Dedifferentiated amniotic fluid mesenchymal stem cell (primary cell): ENCODE measurements around the gene FNDC3A.
"Not testable (repeated sequence)": the region's sequence is repeated elsewhere in the genome, so short reads cannot be mapped to it uniquely, and the experiment has no call there.

Experiments used
- DNase-seq: peaks from one replicate; pipeline ENCODE4 v3.0.0-alpha.2; 2016; ENCODE audit errors: extremely low spot score

Gene FNDC3A

DNA sequence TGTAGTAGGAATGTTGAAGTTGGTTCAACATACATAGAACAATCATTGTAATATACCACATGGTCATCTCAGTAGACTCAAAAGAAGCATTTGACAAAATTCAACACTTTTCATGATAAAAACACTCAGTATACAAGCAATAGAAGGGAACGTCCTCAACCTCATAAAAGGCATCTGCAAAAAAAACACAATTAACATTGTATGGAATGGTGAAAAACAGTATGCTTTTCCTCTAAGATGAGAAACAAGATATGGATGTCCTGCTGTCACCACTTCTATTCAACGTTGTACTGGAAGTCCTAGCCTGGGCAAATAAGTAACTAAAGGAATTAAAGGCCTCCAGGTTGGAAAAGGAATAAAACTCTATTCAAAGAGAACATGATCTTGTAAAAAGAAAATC lies 54.5 kb downstream of the FNDC3A start:
- no peak for DNase-seq

DNA sequence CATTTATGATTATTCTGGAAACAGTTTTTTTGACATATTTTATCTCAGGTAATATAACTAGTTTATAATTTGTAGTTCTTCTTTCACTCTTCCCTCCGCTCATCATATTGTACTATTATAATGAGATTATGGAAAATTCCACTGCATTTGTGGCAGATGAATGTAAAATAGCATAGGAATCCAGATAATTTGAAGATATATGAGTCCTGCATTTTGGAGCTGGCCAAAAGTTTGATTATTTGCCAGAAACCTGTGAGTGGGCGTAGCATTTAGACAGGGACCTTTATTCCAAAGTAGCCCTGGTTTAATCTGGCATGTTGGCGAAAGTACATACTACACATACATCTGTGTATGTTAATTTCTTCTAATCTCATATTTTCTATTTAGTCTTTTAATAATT lies 65.2 kb downstream of the FNDC3A start:
- no peak for DNase-seq

DNA sequence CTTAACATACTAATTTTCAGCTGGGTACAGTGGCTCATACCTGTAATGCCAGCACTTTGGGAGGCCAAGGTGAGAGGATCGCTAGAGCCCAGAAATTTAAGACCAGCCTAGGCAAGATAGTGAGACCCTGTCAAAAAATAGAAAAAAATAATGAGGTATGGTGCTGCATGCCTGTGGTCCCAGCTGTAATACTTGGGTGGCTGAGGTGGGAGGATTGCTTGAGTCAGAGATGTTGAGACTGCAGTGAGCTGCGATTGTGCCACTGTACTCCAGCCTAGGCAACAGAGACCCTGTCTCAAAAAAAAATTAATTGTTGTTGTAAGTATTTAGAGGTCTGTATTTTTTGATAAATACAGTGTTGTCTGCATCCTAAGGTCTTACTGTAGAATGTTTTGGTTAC lies 66.8 kb downstream of the FNDC3A start:
- no peak for DNase-seq

DNA sequence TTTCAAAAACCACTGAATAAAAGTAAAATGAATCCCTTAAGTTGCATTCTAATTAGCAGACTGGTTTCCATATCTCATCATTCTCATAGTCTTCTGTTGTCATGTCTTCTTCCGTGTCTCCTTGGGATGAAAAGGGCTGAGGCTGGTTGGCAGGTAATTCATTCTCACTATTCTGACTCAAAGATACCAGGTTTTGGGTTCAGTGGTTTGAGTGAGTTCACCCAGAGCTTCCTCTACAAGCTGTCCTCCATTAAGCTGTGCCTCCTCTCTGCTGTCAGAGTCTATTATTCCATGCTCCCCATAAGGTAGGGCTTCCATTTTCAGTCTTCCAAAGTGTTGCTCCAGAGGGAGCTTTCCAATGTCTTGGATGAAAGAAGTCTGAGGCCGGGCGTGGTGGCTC lies 68.3 kb downstream of the FNDC3A start:
- no peak for DNase-seq

DNA sequence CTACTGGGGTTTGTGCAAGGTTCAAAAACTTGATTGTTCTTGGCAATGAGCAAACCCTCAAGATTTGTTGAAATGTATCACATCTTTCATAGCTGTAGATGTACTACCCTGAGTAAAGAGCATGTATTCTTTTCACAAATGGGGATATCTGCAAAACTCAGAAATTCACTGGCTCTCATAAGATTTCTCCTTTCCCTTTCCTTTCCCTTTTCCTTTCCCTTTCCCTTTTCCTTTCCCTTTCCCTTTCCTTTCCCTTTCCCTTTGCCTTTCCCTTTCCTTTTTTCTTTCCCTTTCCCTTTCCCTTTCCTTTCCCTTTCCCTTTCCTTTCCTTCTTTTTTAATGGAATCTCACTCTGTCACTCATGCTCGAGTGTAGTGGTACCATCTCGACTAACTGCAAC lies 69.1 kb downstream of the FNDC3A start:
- no peak for DNase-seq

DNA sequence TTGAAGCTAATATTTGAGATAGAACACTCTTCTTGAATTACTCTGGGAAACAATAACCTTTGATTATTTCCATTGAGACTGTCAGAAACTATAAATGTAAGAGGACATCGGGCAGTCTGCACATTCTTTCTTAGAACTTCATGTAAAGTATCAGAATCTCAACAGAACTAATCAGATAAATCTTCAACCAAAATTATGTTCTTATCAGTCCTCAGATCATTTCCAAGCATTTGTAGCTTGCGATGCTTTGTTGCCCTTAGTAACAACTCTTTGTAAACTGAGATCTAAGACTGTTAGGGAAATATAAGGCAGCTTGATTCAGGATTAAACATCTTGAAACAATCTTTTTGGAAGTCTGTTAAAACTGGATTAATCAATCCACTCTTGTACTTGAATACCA lies 70.3 kb downstream of the FNDC3A start:
- DNase-seq = peak; percentile 32

DNA sequence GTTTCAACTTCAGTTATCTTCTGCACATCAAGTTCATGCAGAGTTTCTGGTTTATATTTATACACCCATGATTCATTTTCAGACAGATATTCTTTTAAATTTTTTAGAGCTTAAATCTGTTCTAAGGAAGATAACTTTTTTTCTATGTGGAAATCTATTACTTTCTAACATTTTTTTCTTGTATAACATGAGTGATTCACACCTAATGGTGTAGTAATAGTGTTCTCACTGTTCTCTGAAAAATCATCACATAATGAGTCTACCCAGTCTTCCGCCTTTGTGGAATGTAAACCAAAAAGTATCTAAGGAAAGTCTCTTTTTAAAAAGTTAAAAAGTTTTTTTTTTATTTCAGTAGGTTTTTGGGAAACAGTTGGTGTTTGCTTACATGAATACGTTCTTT lies 70.8 kb downstream of the FNDC3A start:
- DNase-seq = no peak

DNA sequence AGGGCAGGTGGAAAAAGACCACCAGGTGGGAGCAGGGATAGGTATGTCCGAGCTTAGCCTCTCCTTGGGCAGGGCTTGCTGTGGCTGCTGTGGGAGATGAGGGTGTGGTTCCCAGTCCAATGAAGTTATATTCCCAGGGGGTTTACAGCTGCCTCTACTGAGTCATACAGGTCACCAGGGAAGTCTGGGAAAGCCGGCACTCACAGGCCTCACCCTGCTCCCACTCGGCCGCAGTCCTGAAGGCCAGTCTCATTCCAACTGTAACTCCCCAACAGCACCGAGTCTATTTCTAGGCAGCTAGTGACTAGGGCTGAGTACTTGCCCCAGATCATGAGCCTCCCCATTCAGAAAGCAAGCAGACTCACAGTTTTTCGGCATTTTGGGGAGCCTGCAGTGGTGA lies 77.1 kb downstream of the FNDC3A start:
- DNase-seq = no peak

DNA sequence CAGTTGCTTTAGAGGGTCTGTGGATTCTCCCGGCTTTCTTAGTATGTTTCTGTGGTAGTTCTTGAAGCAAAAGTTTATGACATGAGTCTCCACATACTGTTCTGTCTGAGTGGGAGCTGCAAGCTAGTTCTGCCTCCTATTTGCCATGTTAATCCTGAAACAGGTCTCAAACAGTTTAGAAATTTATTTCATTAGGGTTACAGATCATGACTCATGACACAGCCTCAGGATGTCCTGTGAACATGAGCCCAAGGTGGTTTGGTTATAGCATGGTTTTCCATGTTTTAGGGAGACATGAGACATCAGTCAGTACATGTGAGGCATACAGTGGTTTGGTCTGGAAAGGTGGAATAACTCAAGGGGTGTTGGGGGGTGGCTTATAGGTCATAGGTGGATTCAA lies 77.5 kb downstream of the FNDC3A start:
- DNase-seq = no peak

DNA sequence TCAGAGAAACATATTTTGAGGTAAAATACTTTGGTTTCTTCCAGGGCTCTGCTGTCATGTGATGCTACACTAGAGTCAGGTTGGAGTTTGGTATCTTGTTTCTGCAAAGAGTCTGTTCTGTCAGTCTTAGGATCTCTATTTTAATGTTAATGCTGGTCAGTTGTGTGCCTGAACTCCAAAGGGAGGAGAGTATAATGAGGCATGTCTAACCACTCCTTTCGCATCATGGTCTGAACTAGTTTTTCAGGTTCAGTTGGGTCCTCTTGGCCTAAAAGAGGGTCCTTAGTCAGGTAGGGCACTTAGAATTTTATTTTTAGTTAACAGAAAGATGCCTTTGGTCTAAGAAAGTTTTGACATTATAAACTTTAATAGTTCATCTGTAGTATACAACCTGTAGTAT lies 78.2 kb downstream of the FNDC3A start:
- no peak for DNase-seq

DNA sequence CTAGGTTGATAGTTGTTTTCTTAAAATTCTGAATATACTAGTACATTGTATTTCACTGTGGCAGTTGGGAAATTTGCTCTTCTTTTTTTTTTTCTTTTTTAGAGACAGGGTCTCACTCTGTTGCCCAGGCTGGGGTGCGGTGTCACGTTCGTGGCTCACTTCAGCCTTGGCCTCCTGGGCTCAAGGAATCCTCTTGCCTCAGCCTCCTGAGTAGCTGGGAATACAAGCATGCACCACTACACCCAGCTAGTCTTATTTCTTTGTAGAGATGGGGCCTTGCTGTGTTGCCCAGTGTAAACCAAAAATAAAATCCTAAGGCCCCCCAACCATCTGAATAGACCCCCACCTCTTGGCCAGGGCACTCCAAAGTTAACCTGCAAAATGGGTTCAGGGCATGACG lies 79.3 kb downstream of the FNDC3A start:
- DNase-seq = no peak

DNA sequence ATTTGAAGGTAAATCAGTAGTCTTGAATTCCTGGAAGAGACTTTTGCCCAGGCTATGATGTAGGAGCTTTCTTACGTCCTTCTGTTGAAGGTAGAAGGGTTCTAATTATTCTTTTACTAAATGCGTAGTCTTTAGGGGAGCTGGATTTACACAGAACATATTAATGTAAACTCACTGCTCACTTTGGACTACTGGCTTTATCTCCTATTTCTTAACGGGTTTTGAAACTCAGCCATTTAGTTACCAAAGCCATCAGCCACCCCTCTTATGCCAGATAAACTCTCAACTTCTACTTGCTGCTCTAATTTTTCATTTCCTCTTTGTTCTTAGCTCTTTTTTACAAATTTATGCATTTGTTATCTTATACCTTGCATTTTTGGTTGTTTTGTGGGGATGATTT lies 81.5 kb downstream of the FNDC3A start:
- DNase-seq = no peak

DNA sequence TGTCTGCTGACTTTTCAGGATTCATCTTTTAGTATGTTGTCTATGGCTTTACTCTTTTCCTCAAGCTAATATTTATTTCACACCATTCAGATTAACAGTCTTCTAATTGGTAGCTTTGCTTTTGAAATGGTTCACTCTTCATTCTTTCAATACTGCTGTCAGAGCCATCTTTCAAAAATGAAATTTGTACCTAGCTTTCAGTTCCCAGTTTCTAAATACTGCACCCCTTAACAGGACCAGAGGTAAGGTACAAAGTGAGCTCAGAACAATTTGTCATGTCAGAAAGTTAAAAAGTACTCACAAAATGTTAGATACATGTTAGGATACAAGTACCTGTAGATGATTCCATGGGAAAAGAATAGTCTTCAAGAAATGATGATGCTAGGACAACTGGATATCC lies 83.0 kb downstream of the FNDC3A start:
- DNase-seq = no peak

DNA sequence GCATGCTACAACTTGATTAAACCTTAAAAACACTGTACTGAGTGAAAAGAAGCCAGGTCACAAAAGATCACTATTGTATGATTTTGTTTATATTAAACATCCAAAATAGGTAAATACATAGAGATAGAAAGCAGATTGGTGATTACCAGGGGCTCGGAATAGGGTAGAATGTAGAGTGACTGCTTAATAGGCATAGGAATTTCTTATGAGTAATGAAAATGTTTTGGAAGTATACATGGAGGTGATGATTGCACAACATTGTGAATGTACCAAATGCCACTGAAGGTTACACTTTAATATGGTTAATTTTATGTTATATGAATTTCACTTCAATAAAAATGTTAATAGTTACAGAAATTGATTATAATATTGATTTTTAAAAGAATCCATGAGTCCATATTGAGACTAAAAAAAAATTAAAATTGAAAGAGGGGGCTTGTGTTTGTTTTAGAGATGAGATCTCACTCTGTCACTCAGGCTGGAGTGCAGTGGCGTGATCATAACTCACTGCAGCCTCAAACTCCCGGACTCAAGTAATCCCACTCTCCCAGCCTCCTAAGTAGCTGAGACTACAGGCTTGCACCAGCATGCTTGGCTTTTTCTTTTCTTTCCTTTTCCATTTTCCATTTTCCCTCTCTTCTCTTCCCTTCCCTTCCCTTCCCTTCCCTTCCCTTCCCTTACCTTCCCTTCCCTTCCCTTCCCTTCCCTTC lies 85.1 kb downstream of the FNDC3A start:
- DNase-seq = no peak

DNA sequence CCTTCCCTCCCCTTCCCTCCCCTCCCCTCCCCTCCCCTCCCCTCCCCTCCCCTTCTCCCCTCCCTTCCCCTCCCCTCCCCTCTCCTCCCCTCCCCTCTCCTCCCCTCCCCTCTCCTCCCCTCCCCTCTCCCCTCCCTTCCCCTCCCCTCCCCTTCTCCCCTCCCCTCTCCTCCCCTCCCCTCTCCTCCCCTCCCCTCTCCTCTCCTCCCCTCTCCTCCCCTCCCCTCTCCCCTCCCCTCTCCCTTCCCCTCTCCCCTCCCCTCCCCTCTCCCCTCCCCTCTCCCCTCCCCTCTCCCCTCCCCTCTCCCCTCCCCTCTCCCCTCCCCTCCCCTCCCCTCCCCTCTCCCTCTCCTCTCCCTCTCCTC lies 85.7 kb downstream of the FNDC3A start:
- not testable (repeated sequence) for DNase-seq

DNA sequence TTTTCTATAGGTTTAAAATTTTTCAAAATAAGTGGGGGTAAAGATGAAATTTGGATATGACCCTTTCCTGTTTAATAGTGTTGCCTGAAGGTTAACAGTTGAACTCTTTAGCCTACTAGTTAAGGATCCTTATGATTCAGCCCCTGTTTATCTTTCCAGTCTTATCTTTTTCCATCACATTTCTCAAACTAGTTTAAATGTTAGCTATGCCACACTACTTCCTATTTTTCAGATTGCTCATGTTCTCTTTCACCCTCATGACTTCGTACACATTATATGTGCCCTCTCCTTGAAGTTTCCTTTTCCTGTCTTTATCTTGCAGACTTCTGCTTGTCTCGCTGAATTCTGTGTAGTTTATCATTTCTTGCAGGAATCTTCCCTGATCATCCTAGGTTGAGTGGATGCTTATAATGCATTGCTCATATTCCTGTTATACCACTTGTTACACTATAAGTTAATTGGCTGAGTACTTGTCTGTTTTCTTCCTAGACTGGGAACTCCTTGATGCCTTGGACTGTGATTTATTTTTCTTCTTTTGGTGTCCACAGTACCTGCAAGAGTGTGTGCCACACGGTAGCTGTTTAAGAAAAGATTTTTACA lies 86.7 kb downstream of the FNDC3A start:
- DNase-seq = no peak

DNA sequence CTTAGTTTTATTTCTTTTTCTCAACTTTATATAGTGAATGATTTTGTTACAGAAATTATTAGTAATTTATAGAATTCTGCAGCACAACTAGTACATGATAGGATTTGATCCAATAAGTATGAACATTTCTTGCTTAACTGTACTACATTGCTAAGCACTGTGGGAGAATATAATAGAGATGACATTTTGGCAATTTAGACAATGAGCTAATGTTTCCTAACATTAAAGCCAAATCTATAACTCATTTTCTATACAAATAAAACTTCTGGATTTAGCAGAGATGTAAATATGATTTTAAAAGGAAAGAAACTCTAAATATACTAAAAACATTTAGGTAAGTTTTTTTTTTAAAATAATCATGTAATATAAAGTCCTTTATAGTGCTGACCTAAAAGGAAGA lies 87.3 kb downstream of the FNDC3A start:
- DNase-seq = no peak

DNA sequence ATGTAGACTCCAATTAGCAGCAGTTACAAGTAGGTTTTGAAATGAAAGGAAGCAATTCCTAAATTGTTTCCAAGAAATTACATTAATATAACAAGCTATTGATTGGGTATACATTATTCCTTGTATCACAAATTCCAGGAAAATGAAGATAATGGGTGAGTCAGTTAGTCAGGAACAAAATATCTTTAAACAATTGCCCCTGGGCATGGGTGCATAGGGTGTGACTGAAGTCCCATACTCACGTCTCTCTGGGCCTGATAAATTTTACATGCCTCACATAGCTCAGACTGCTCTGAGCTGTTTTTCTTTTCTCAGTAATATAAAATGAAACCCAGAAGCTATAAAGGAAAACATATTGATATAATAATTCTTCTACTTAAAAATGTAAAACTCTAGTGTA lies 87.8 kb downstream of the FNDC3A start:
- DNase-seq = peak; percentile 55

DNA sequence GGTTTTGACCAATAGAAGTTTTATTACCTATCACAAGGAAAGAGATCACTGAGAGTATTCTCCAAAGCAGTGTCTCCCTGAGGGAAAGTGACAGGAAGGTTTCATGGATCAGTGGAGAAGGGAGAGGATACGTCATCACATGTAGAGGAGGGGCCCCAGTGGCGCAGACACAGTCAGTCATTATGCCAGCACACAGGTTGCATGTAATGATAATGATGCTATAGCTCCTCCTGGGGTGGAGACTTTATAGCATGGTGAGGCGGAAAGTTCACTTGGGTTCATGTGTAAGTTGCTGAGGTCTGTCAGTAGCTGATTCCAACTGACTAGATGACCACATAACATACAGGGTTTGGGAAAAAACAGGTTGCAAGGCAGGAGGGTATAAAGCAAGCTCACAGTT lies 88.8 kb downstream of the FNDC3A start:
- no peak for DNase-seq

DNA sequence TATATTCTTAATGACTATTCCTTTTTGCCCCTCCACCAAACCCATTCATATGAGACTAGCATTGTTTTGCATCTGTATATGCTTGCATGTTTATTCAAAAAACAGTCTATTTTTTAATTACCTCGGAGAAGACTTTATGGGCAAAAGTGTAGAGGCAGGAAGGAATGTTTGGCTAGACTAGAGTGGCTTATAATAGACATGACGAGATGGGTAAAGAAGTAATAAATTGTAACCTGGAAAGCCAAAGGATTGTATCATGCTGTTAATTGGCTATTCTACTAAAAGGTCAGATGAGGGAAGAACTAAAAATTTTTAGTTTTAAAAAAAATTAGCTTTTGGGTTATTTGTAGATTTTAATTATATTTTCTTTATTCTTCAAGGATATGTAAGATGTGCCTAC lies 91.1 kb downstream of the FNDC3A start:
- DNase-seq = no peak

DNA sequence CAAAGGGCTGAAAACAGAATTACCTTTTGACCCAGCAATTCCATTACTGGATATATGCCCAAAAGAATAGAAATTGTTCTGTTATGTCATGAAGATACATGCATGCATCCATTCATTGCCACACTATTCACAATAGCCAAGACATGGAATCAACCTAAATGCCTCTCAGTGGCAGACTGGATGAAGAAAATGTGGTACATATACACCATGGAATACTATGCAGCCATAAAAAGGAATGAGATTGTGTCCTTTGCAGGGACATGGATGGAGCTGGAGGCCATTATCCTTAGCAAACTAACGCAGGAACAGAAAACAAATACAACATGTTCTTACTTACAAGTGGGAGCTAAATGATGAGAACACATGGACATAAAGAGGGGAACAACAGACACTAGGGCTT lies 92.8 kb downstream of the FNDC3A start:
- not testable (repeated sequence) for DNase-seq

DNA sequence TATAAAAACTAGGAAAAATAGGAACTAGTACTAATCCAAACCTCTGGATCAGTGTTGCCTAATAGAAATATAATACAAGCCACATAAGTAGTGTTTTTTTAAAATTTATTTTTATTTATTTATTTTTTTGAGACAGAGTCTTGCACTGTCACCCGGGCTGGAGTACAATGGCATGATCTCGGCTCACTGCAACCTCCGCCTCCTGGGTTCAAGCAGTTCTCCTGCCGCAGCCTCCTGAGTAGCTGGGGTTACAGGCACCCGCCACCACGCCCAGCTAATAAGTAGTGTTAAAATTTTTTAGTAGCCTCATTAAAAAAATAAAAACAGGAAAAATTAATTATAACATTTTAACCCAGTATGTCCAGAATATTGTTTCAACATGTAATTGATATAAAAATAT lies 94.3 kb downstream of the FNDC3A start:
- not testable (repeated sequence) for DNase-seq

DNA sequence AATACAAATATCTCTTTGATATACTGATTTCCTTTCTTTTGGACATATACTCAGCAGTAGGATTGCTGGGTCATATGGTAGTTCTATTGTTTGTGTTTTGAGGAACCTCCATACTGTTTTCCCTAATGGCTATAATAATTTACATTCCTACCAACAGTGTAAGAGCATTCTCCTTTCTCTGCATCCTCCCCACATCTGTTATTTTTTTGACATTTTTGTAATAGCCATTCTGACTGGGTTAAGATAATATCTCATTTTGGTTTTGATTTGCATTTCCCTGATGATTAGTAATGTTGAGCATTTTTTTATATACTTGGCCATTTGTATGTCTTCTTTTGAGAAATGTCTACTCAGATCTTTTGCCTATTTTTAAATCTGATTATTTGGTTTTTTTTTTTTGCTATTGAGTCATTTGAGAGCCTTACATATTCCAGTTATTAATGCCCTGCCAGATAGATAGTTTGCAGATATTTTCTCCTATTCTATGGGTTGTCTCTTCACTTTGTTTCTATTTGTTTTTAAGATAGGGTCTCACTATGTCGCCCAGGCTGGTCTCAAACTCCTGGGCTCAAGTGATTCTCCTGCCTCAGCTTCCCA lies 95.7 kb downstream of the FNDC3A start:
- no peak for DNase-seq
